ENCODE measurements around the gene HIP1. TPM values are rescaled to one million over a fixed set of nuclear protein-coding genes. Genes with fewer than 3 reads are reported as not detected.

HIP1 gene
- total and polyA plus RNA-seq, 4 donors = 10.2 to 51.2 (median 28.6) TPM

GRCh38 chr7:75624134-75624832 is 114.5 kb downstream of the HIP1 start:
- WGBS, 2 donors = 29 to 47% methylated on average over 13 of the region's 13 CpGs
- Histone ChIP-seq H3K4me3 (no peak overlapping the region), H3K27me3 (ENCODE audit: control insufficient read depth in 3 of 3, insufficient read depth in 3 of 3, low read length in 2 of 3) (no peaks in the 10 kb centered on the region), H3K9ac (ENCODE audit: insufficient read depth in 1 of 2, low read length in 2 of 2) (no peak overlapping the region), H3K27ac (ENCODE audit: low read depth in 1 of 2, low read length in 1 of 2) (peak overlapping the region in 1 of 2 donors; percentile 95), H3K4me1 (ENCODE audit: control insufficient read depth in 5 of 5, insufficient read depth in 5 of 5, low read length in 5 of 5) (peaks cover 0 to 23% (median 9%) of the 10 kb centered on the region in 5 donors), H3K9me3 (ENCODE audit: control insufficient read depth in 4 of 4, insufficient read depth in 3 of 4, low read length in 3 of 4) (peaks cover 0 to 6% (median 0%) of the 10 kb centered on the region in 4 donors), H3K36me3 (ENCODE audit: control insufficient read depth in 4 of 4, insufficient read depth in 4 of 4, low read length in 4 of 4) (peaks cover 0 to 7% (median 1%) of the 10 kb centered on the region in 4 donors)
- DNase-seq (peak; percentile 47 to 73 (median 53)), ATAC-seq (ENCODE audit: insufficient read depth, low FRiP score) (peak; percentile 58)
- no peak for TF ChIP-seq CTCF (IDR thresholded peaks at IDR 0.05; ENCODE audit: control extremely low read depth, extremely low read depth)

- H3K9ac ChIP-seq (ENCODE audit: insufficient read depth in 1 of 2, low read length in 2 of 2) = no peak overlapping the region
- ATAC-seq (ENCODE audit: insufficient read depth, low FRiP score) (peak; percentile 67), DNase-seq (peak; percentile 58 to 87 (median 77))
- TF ChIP-seq CTCF (IDR thresholded peaks at IDR 0.05; ENCODE audit: control extremely low read depth, extremely low read depth) = no peak
- no peaks in the 10 kb centered on the region for H3K27me3 ChIP-seq (ENCODE audit: control insufficient read depth in 3 of 3, insufficient read depth in 3 of 3, low read length in 2 of 3)
- peaks cover 0 to 7% (median 1%) of the 10 kb centered on the region in 4 donors for H3K36me3 ChIP-seq (ENCODE audit: control insufficient read depth in 4 of 4, insufficient read depth in 4 of 4, low read length in 4 of 4)
- peaks cover 0 to 6% (median 0%) of the 10 kb centered on the region in 4 donors for H3K9me3 ChIP-seq (ENCODE audit: control insufficient read depth in 4 of 4, insufficient read depth in 3 of 4, low read length in 3 of 4)
- H3K27ac ChIP-seq (ENCODE audit: low read depth in 1 of 2, low read length in 1 of 2) = peak overlapping the region in 1 of 2 donors; percentile 95
- peaks cover 0 to 21% (median 9%) of the 10 kb centered on the region in 5 donors for H3K4me1 ChIP-seq (ENCODE audit: control insufficient read depth in 5 of 5, insufficient read depth in 5 of 5, low read length in 5 of 5)
- 54 to 59% methylated on average over 16 of the region's 16 CpGs for WGBS, 2 donors
- H3K4me3 ChIP-seq = no peak overlapping the region
Observed at GRCh38 chr7:75623390-75624133, 115.2 kb downstream of the HIP1 start.

GRCh38 chr7:75621124-75621523 is 117.6 kb downstream of the HIP1 start:
- no peak for TF ChIP-seq CTCF (IDR thresholded peaks at IDR 0.05; ENCODE audit: control extremely low read depth, extremely low read depth)
- Histone ChIP-seq H3K4me3 (no peak overlapping the region), H3K36me3 (ENCODE audit: control insufficient read depth in 4 of 4, insufficient read depth in 4 of 4, low read length in 4 of 4) (peaks cover 0 to 3% (median 0%) of the 10 kb centered on the region in 4 donors), H3K4me1 (ENCODE audit: control insufficient read depth in 5 of 5, insufficient read depth in 5 of 5, low read length in 5 of 5) (peaks cover 0 to 24% (median 9%) of the 10 kb centered on the region in 5 donors), H3K27me3 (ENCODE audit: control insufficient read depth in 3 of 3, insufficient read depth in 3 of 3, low read length in 2 of 3) (no peaks in the 10 kb centered on the region), H3K27ac (ENCODE audit: low read depth in 1 of 2, low read length in 1 of 2) (no peak overlapping the region), H3K9me3 (ENCODE audit: control insufficient read depth in 4 of 4, insufficient read depth in 3 of 4, low read length in 3 of 4) (no peaks in the 10 kb centered on the region), H3K9ac (ENCODE audit: insufficient read depth in 1 of 2, low read length in 2 of 2) (no peak overlapping the region)
- WGBS, 2 donors = 47 to 73% methylated on average over 9 of the region's 9 CpGs
- DNase-seq (no peak), ATAC-seq (ENCODE audit: insufficient read depth, low FRiP score) (no peak)
